Endothelial cell of umbilical vein (primary cell): ENCODE measurements around the gene TRIM29. TPM values are rescaled to one million over a fixed set of nuclear protein-coding genes. Genes with fewer than 3 reads are reported as not detected.
A peak's percentile ranks its signal among the peaks of the same experiment; 100 is the strongest.

ENCODE experiments used
- BruUV-seq: library from RNA; stranded (reverse); fragments of 400-500 nt; replicated peaks from 2 replicates; lab custom pipeline; 2021; lab: Mats Ljungman, UMichigan
- CTCF ChIA-PET: fragments of 300-600, 350-600 bp; sonication (Branson Sonifier 250); formaldehyde crosslinking; loops from one replicate; lab custom pipeline; 2021; ENCODE audit warnings: antibody characterized with exemption, inconsistent platforms; lab: Charles Lee
- POLR2A ChIA-PET: fragments of 300-600, 350-600 bp; sonication (Branson Sonifier 250); formaldehyde crosslinking; loops from one replicate; lab custom pipeline; 2021; ENCODE audit warnings: antibody characterized with exemption, inconsistent platforms; lab: Charles Lee
- DNase-seq: peaks from one replicate; pipeline ENCODE4 v3.0.0-alpha.2; 2011; ENCODE audit warnings: low read depth, low spot score
- FAIRE-seq: peaks from 2 replicates; lab custom pipeline; 2011; peaks lifted over from hg19 to GRCh38; lab: Jason Lieb, UNC
- H2AFZ ChIP-seq: 2 replicates; pipeline ENCODE4 v1.6.0; 2012; ENCODE audit warnings: low read depth, low read length, control low read depth, inconsistent platforms
- H3K27ac ChIP-seq: 2 replicates; pipeline ENCODE4 v1.5.1; 2011; ENCODE audit warnings: low read depth, mild to moderate bottlenecking, control low read depth, low read length, moderate library complexity; ENCODE audit not compliant: insufficient read depth
- H3K27me3 ChIP-seq, 2 experiments: 2 replicates each; pipeline versions ENCODE4 v1.6.0 to v1.6.1; 2011; ENCODE audit warnings: low read length in 2 of 2, mixed read lengths in 1 of 2; ENCODE audit not compliant: control insufficient read depth in 2 of 2, insufficient read depth in 2 of 2
- H3K36me3 ChIP-seq, 2 experiments: 2 replicates in 1 of 2; 3 replicates in 1 of 2; pipeline ENCODE4 v1.5.1; 2011; ENCODE audit warnings: low read length in 2 of 2, mild to moderate bottlenecking in 1 of 2, moderate library complexity in 1 of 2; ENCODE audit not compliant: control insufficient read depth in 2 of 2, insufficient read depth in 2 of 2; ENCODE audit errors: extremely low read depth in 1 of 2
- H3K4me1 ChIP-seq: 3 replicates; pipeline ENCODE4 v1.5.1; 2011; ENCODE audit warnings: mild to moderate bottlenecking, low read length; ENCODE audit not compliant: control insufficient read depth, insufficient read depth; ENCODE audit errors: extremely low read depth
- H3K4me2 ChIP-seq: 2 replicates; pipeline ENCODE4 v1.6.1; 2011; ENCODE audit warnings: low read length, control low read depth, mixed read lengths; ENCODE audit not compliant: insufficient read depth
- H3K4me3 ChIP-seq, 3 experiments: fragments of 200-600 bp in 1 of 3; sonication (generic), shearing (Covaris generic) in 1 of 3; replicated peaks in 1 of 3; 2 replicates each; pipeline ENCODE4 v1.5.1; 2011 to 2016; ENCODE audit warnings: control low read depth in 3 of 3, low read length in 3 of 3, mild to moderate bottlenecking in 2 of 3, inconsistent platforms in 1 of 3, low read depth in 1 of 3, moderate library complexity in 1 of 3; ENCODE audit not compliant: insufficient read depth in 1 of 3
- H3K79me2 ChIP-seq: 2 replicates; pipeline ENCODE4 v1.6.0; 2012; ENCODE audit warnings: low read length, inconsistent platforms; ENCODE audit not compliant: control insufficient read depth, insufficient read depth
- H3K9ac ChIP-seq: replicated peaks from 2 replicates; pipeline ENCODE3; 2011; ENCODE audit warnings: low read length, control low read depth; ENCODE audit not compliant: insufficient read depth; ENCODE audit errors: extremely low read depth
- H3K9me1 ChIP-seq: replicated peaks from 3 replicates; pipeline ENCODE4 v1.6.0; 2011; ENCODE audit warnings: mild to moderate bottlenecking, low read length; ENCODE audit not compliant: control insufficient read depth, insufficient read depth; ENCODE audit errors: extremely low read depth
- H3K9me3 ChIP-seq: replicated peaks from 2 replicates; pipeline ENCODE4 v1.5.1; 2012; ENCODE audit warnings: low read length, inconsistent platforms; ENCODE audit not compliant: control insufficient read depth, insufficient read depth
- H4K20me1 ChIP-seq: replicated peaks from 2 replicates; pipeline ENCODE3; 2011; ENCODE audit warnings: mild to moderate bottlenecking, low read length; ENCODE audit not compliant: control insufficient read depth, insufficient read depth; ENCODE audit errors: extremely low read depth
- GATA2 ChIP-seq: IDR thresholded peaks from 2 replicates; pipeline ENCODE4 v1.7.0; 2011; ENCODE audit warnings: low read depth, mild to moderate bottlenecking, moderate library complexity, mixed read lengths, low read length; ENCODE audit not compliant: insufficient read length, insufficient read depth
- POLR2AphosphoS5 ChIP-seq: IDR thresholded peaks from 2 replicates; pipeline ENCODE4 v1.6.1; 2012; ENCODE audit warnings: low read depth, mild to moderate bottlenecking, control low read depth, low read length, moderate library complexity; ENCODE audit not compliant: insufficient read depth
- dilution Hi-C: fragments of 300-500 bp; cut with MboI; formaldehyde crosslinking; loops from one replicate; pipeline ENCODE4 v1.15.0; 2019; ENCODE audit warnings: low sequenced_read_pairs; ENCODE audit not compliant: extremely low pct_ligation_motif_present
- intact Hi-C: fragments of 100-400 bp; cut with micrococcal nuclease; formaldehyde crosslinking; loops from one replicate; pipeline ENCODE4 v1.10.0; 2022
- polyA plus RNA-seq, 4 experiments: library from polyadenylated mRNA; depleted of rRNA in 3 of 4; stranded (reverse) in 3 of 4; unstranded in 1 of 4; fragments of >200 nt; gene quantifications; 2 replicates each; pipeline versions ENCODE4 v1.2.1 to v1.2.3, GENCODE V29; 2011 to 2012; ENCODE audit warnings: missing spikeins in 1 of 4
- total RNA-seq: library from RNA; stranded (reverse); gene quantifications from 2 replicates; pipeline ENCODE4 v1.2.3, GENCODE V29; 2021
- TF ChIP-seq, protein P1 (sequence below): IDR thresholded peaks from 2 replicates; pipeline ENCODE4 v1.6.1; 2011; ENCODE audit not compliant: insufficient read depth, insufficient read length
- TF ChIP-seq, protein P2 (sequence below), 2 donors: IDR thresholded peaks; 1 replicate in 1 of 2; 2 replicates in 1 of 2; pipeline ENCODE4 v1.5.1; 2011; ENCODE audit warnings: low read length in 2 of 2, mild to moderate bottlenecking in 2 of 2, moderate library complexity in 2 of 2, control low read depth in 1 of 2, inconsistent platforms in 1 of 2, low read depth in 1 of 2; ENCODE audit not compliant: insufficient read depth in 1 of 2; ENCODE audit errors: extremely low read depth in 1 of 2

TRIM29 gene
- total and polyA plus RNA-seq, 2 donors (not counting 3 experiments of a cell fraction or from before 2014, with no cell fraction given): not detected

DNA sequence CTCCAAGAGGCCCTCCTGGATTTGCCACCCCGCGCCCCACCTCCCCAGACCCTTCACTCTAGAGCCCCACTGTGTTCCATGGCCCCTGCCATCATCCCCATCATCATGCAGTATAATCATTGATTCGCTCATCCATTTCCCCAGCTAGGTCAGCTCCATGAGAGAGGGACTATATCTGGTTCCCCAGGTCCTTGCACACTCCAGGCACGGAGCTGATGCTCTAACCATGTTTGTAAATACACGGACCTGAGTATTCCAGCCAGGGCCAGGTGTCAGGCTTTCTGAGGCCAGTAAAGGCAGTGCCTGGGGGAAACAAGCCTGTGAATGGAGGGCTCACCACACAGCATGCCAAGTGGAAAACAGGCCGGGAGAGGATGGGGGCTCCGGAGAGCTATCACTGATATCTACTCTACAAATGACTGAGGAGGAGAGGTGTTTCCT, 45.8 kb upstream of the TRIM29 start:
- Histone ChIP-seq H3K9me3 (no peaks in the 10 kb centered on the region), H3K36me3 (no peaks in the 10 kb centered on the region), H3K79me2 (no peaks in the 10 kb centered on the region), H3K9me1 (no peaks in the 10 kb centered on the region), H3K4me3 (no peak overlapping the region), H4K20me1 (no peaks in the 10 kb centered on the region), H3K4me1 (no peaks in the 10 kb centered on the region), H2AFZ (no peak overlapping the region), H3K27ac (no peak overlapping the region), H3K27me3 (no peaks in the 10 kb centered on the region), H3K9ac (no peak overlapping the region), H3K4me2 (no peak overlapping the region)
- dilution Hi-C loops (no loop called here), intact Hi-C loops (no loop called here)
- no TSS peak for BruUV-seq
- ChIA-PET POLR2A (no interaction called here), CTCF (no interaction called here)
- DNase-seq (no peak), FAIRE-seq (no peak)
- TF ChIP-seq, protein P1, sequence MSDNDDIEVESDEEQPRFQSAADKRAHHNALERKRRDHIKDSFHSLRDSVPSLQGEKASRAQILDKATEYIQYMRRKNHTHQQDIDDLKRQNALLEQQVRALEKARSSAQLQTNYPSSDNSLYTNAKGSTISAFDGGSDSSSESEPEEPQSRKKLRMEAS: no peak

DNA sequence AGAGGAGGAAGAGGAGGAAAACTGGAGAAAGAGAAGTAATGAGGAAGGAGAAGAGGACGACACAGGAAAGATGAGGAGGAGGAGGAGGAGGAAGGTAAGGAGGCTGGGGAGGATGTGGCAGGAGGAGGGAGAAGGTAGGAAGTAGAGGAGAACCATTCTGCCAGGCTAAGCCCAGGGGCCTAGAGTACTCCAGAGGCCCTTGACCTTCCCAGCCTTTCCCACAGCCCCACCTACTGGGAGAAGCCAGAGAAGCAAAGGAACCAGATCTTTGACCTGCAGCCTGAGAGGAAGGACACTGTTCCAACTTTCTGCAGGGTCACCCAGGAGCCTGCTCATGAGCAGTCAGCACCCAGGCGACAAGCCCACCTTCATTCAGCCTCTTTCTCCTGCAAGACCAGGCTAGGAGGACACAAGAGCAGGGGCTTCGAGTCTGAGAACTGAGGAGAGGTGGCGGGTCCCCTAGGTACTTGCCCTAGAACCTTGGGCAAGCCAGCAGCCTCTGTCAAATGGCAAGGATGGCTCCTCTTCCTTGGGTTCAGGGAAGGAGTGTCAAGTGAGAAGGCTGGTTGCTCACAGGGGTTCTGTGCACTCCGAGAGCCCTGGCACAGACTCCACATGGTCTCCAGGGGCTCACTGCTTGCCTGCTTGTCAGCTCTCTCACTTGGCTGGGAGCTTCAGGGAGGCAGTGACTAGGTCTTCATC, 45.0 kb upstream of the TRIM29 start:
- H3K4me1 ChIP-seq: no peaks in the 10 kb centered on the region
- no peaks in the 10 kb centered on the region for H3K27me3 ChIP-seq
- POLR2A ChIA-PET: no interaction called here

More for the DNA sequence above, 45.0 kb upstream of the TRIM29 start:
- no peak overlapping the region for H3K9ac ChIP-seq
- TF ChIP-seq POLR2AphosphoS5 (no peak), GATA2 (no peak)
- TF ChIP-seq, protein P2, sequence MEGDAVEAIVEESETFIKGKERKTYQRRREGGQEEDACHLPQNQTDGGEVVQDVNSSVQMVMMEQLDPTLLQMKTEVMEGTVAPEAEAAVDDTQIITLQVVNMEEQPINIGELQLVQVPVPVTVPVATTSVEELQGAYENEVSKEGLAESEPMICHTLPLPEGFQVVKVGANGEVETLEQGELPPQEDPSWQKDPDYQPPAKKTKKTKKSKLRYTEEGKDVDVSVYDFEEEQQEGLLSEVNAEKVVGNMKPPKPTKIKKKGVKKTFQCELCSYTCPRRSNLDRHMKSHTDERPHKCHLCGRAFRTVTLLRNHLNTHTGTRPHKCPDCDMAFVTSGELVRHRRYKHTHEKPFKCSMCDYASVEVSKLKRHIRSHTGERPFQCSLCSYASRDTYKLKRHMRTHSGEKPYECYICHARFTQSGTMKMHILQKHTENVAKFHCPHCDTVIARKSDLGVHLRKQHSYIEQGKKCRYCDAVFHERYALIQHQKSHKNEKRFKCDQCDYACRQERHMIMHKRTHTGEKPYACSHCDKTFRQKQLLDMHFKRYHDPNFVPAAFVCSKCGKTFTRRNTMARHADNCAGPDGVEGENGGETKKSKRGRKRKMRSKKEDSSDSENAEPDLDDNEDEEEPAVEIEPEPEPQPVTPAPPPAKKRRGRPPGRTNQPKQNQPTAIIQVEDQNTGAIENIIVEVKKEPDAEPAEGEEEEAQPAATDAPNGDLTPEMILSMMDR (IDR thresholded peaks at IDR 0.05; ENCODE audit: extremely low read depth in 1 of 2, insufficient read depth in 1 of 2, low read depth in 1 of 2, low read length in 2 of 2): peak; percentile 22 to 34
- H4K20me1 ChIP-seq: no peaks in the 10 kb centered on the region
- no peak for FAIRE-seq
- intact Hi-C loops: no loop called here
- H3K9me1 ChIP-seq: no peaks in the 10 kb centered on the region
- no peaks in the 10 kb centered on the region for H3K36me3 ChIP-seq
- no peak overlapping the region for H2AFZ ChIP-seq
- dilution Hi-C loops: no loop called here
- BruUV-seq: no TSS peak
- H3K4me3 ChIP-seq: no peak overlapping the region
- CTCF ChIA-PET: interaction anchor here (0.7 to 5.5 kb wide), 2 partner anchors 43 to 167 kb away, joined by 3 to 71 read pairs; no protein-coding TSS in a partner anchor
- no peaks in the 10 kb centered on the region for H3K9me3 ChIP-seq
- no peak overlapping the region for H3K4me2 ChIP-seq
- no peak overlapping the region for H3K27ac ChIP-seq
- no peaks in the 10 kb centered on the region for H3K79me2 ChIP-seq
- DNase-seq: no peak
